Fibroblast of lung (primary cell): ENCODE data around the gene NDRG3.

ENCODE experiments used
- CTCF ChIP-seq, 2 donors: IDR thresholded peaks in 1 of 2; conservative IDR thresholded peaks in 1 of 2; 1 replicate in 1 of 2; 2 replicates in 1 of 2; pipeline ENCODE4 v1.5.1; 2011 to 2012; ENCODE audit warnings: low read length in 2 of 2, control low read depth in 1 of 2, inconsistent platforms in 1 of 2, low read depth in 1 of 2, mild to moderate bottlenecking in 1 of 2
- EZH2 ChIP-seq: IDR thresholded peaks from 2 replicates; pipeline ENCODE4 v1.5.1; 2012; ENCODE audit warnings: low read length, control low read depth, mild to moderate bottlenecking; ENCODE audit errors: missing control alignments

- no peak for TF ChIP-seq CTCF (conservative IDR thresholded peaks at IDR 0.05 in 1 of 2, IDR thresholded peaks at IDR 0.05 in 1 of 2; ENCODE audit: low read depth in 1 of 2, low read length in 2 of 2)
- TF ChIP-seq EZH2, result no peak
Observed at GRCh38 chr20:36717021-36717420, 28.9 kb downstream of the NDRG3 start.
